GM10847 (cell line): Measurements from ENCODE around the gene CABP4.

Source experiments
- POLR2A ChIP-seq: IDR thresholded peaks from 2 replicates; pipeline ENCODE4 v1.6.1; 2011; ENCODE audit not compliant: insufficient read length; ENCODE audit errors: extremely low read depth

Gene CABP4

DNA sequence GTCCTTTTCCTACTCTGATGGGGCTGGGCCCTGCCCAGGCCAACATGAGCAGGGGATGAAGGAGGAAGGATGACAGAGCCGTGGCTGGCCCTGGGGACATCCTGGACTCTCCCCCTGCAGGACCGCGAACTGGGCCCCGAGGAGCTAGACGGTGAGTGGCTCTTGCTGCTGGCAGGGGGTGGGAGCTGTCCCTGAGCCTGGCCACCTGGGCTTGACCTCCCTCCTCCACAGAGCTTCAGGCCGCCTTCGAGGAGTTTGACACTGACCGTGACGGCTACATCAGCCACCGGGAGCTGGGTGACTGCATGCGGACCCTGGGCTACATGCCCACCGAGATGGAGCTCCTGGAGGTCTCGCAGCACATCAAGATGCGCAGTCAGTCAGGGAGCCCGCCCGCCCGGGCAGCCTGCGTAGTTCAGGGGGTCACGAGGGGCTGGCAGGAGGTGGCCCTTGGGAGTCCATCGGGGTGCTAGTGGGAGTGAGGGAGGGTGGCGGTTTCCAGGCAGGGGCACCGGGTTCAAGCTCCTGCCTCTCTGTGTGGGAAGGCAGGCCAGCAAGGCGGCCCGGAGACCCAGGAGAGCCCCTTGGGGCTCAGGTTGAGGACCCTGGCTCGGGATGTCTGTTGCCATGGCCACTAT is 1.0 kb downstream of the CABP4 start:
- TF ChIP-seq POLR2A = no peak

DNA sequence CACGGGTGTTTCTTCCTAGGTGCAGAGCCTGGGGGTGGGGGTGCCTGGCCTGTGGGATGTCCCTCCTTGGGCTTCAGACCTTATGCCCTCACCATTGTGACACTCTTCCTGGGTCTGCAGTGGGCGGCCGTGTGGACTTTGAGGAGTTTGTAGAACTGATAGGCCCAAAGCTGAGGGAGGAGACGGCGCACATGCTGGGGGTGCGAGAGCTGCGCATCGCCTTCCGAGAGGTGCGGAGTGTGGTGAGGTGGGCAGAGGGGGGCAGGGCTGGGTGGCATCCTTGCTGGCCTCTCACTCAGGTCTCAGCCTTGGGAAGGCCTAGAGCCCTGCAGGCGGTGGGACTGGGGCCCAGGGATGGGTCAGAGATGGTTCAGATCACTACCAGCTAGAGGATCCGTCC is 2.3 kb downstream of the CABP4 start:
- TF ChIP-seq POLR2A = no peak

DNA sequence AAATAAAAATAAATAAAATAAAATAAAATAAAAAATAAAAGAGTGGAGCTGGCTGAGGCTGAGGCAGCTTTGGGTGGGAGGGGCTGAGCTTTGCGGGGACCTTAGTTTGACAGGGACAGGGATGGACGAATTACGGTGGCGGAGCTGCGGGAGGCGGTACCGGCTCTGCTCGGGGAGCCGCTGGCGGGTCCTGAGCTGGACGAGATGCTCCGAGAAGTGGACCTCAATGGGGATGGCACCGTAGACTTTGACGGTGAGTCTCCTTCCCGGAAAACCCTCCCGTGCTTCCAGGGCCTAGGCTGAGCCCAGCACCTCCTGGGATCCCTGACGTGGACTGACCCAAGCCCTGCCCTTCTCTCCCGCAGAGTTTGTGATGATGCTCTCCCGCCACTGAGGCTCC is 3.1 kb downstream of the CABP4 start:
- no peak for TF ChIP-seq POLR2A

DNA sequence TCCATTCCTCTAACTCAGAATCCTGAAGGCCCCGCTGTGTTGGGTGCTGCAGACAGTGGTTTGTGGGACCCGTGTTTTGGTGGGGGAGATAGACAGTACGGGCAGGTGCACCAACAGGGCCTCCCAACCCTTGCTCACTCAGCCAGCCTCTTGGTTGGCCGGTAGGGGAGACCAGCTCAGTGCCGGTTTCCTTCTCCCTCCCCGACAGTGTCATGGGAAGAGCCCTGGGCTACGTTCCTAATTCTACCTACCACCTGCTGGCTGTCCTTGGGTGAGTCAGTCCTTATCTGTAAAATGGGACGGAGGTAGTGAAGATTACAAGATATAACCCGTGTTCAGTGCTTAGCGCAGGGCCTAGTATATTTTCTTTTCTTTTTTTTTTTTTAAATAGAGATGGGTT is 8.0 kb downstream of the CABP4 start:
- TF ChIP-seq POLR2A = no peak

DNA sequence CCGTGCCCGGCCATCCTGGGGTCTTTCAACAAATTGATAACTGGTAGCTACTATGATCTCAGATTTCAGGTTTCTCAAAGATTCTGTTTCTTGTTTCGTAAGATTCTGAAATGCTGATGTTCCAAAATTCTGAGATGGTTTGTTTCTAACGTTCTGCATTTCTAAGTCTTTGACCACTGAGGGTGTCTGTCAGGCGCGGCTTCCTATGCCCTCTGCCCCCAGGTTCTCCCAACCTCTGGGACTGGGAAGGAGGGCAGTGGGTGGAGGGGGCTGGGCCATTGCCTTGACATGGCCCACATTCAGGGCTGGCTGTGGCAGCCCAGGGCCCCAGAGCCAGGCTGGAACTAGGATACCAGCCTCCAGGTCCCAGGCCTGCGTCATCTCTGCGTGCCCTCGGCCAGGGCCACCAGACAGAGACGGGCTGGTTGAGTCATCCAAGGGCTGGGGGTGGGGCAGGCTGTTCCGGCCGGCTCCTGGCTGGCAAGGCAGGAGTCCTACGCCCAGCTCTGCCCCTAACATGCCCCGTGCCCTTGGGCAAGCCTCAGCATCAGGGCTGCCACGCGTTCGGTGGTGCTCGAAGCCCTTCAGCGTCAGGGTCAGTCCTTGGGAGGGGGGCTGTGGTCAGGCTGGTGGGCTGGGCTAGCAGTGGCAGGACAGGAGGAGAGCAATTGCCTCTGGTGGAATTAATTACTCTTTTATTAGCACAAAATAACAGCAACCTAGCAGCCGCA is 8.7 kb downstream of the CABP4 start:
- TF ChIP-seq POLR2A = no peak

DNA sequence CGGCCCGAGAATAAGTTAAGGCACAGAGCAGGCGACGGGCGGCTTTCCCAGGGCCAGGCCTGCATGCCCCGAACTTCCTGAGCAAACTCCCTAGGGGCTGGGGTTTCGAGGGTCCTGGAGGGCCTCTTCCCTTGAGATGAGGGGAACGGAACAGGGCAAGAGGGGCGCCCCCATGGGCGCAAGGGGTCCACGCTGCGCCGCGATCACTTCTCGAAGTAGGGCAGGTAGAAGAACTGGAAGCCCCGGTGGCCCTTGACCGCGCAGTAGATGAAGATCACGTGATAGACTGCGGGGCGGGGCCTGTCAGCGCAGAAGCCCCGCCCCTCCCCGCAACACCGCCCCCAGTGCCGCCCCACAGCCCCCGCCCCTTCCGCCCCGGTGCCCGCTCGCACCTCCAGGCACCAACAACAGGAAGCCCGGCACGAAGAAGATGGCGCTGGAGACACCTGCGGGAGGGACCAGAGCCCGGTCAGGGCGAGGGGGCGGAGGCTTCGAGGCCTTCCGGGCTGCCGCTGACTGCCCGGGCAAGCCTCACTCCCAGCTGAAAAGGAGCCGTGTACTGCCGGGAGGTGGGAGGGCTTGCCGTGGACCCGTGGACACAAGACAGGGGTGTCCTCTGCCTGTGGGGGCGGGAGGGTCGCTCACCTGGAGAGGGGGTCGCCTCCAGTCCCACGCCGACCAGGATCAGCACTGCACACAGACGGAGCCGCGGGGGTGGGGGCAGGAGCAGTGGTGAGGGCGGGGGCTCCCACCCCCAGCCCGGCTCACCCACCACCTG is 9.4 kb downstream of the CABP4 start:
- TF ChIP-seq POLR2A = peak; percentile 75

DNA sequence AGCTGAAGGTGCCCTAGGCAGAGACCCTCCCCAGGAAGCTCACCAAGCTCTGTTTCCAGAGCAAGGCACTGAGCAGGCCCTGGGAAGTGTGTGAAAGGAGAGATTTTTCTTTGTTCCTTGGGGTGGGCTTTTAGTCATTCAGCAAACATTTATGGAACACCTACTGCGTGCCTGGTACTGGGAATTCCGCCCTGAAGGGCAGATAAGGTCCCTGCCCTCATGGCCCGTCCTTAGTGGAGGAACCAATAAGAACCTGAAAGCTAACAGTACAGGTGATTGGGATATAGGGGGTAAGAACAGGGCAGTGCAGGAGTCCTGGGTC is 10.0 kb downstream of the CABP4 start:
- no peak for TF ChIP-seq POLR2A

DNA sequence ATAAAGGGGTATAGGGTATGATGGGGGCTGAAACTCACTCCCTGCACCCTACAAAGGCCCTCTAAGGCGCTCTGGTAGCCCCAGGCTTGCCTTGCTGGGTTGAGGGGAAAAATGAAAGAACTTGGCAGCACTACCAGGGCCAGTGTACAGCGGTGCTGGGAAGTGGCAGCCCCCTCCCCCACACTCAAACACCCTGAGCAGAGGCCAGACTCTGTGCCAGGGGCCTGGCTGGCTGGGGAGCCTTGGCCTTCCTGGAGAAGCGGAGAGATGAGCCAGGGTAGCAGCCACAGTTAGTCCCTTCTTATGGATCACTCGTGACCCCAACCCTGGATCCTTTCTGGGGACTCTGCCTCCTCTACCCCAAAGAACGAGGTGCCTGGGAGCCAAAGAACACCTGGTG is 11.2 kb downstream of the CABP4 start:
- no peak for TF ChIP-seq POLR2A

DNA sequence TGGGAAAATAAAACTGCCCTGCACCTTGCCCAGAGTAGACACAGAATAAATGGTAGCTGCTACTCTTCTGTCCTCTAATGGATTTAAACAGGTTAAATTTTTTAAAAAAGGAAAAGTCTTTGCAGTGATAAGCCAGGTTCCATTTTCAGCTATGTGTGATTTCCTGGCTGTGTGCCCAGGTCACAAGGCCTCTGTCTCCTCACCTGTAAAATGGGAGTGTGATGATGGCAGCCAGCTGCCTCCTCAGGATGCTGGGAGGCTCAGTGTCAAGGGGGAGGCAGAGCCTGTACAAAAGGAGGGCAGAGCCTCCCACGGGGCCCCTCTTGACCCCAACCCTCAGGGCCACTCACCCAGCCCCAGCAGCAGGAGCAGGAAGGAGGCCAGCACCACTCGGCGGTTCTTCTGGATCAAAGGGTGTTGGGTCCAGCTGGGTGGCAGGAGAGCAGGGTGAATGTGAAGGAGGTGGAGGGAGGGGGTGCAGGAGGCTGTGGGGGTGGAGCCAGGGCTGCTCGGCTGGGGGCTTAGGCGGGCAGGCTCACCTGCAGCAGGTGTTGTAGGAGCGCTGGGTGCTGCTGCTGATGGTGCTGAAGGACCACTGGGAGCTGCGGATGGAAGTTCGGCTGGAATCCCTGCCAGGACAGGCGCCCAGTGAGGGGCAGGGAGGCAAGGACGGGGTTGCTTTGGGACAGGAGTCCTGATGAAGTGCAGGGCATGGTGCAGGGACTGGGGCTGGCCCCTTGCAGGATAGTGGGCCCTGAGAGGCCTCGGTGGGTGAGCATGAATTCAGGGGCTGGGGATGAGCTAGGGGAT is 12.0 kb downstream of the CABP4 start:
- no peak for TF ChIP-seq POLR2A

DNA sequence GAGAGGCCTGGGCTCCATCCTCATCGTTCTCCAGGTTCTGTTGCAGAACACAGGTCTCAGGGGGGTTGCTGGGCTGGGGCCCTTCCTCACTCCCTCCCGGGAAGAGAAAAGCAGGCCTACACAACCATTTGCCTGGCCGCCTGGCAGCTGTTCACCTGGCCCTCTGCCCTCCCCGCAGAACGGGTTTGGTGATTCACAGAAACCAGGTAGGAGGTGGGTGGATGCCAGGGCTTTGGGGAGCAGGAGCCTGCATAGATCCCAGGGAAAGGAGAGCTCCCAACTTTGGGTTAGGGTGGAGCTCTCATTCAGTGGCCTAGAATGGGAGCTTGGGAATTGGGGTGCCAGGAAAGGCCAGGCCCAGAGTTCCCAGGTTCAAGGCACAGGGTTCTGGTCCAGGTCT is 12.9 kb downstream of the CABP4 start:
- TF ChIP-seq POLR2A = no peak

DNA sequence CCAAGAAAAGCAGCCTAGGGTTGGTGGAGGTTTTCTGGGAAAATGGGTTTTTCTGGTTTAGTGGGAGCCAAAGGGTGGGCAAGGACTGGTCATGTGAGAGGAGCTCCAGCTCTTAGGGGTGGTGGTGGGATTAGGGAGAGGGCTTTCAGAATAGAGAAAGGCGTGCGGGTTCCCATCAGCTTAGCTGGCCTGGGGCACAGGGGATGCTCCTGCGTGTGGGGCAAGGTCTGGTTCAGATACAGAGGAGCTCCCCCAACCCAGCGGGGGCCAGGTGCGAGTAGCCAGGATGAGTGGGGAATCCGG is 13.3 kb downstream of the CABP4 start:
- TF ChIP-seq POLR2A = no peak

DNA sequence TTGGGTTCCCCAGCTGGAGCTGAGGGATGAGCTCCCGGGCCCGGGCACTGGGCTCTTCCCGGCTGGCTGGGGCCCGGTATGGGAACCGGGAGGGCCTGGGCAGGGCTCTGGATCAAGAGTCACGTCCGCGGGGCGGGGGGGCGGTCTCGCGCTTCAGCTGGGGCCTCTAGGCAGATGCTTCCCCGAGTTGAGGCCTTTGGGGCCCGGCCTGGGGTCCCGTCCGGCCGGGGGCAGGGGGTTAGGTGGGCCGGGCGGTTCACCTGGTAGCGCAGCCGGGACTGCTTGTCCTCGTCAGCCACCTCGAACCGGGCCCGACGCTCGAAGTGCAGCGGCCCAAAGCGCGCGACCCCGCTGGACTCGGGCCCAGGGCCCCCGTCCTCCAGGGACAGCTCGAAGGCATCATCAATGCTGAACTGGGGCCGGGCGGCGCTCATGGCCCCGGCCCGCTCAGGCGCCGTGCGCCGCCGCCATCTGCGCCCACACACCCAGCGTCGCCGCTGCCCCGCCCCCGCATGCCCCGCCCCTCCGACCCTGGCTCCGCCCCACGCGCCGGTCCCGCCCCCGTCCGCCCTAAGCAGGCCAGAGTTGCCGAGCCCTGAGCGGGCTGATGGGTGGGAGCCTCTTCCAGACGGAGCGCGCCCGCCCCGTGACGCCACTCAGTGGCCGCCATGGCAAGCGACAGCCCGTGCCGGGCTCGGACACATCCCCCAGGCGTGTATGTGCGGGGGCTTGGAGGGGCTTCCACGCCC is 13.8 kb downstream of the CABP4 start, which contains the start of gene TMEM134:
TSS of gene TMEM134 (minus strand) at position 493 of the 749 bp plus-strand sequence. CDS start at position 434, 59 bp downstream.
- TF ChIP-seq POLR2A = peak; percentile 68

DNA sequence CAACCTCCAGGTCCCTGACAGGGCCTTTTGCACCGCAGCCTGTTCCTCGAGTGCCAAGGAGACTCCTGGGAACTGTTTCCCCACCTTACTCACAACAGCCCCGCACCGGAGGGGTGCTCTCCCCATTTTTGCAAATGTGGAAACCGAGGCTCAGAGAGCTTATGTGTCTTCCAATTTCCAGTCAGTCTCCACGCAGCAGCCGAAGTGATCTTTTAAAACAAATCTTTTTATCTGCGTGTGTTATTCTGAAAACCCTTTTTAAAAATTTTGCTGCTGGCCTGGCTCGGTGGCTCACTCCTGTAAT is 14.3 kb downstream of the CABP4 start:
- TF ChIP-seq POLR2A = no peak

DNA sequence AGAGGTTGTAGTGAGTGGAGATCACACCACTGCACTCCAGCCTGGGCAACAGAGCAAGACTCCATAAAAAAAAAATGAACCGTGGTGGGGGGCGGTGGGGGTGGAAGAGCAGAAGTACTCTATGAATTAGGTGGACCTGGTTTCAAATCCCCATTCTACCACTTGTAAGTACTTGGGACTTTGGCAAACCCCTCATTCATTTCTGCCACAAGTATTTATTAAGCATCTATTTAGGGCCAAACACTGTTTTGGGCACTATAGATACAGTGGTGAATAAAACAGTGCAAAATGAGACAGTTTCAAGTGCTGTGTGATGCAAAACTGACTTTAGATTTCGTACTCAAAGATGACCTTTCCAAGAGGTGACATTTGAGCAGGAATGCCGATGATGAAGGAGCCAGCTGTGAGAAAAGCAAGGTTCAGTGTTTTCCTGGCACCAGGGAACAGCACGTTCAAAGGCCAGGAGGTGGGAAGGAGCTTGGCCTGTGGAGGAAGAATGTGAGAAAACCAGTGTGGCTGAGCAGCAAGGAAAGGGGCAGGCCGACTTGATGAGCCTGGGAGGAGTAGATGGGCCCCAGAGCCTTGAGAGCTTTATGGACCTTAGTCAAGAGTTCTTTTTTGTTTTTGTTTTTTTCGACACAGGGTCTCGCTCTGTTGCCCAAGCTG is 15.3 kb downstream of the CABP4 start:
- no peak for TF ChIP-seq POLR2A

DNA sequence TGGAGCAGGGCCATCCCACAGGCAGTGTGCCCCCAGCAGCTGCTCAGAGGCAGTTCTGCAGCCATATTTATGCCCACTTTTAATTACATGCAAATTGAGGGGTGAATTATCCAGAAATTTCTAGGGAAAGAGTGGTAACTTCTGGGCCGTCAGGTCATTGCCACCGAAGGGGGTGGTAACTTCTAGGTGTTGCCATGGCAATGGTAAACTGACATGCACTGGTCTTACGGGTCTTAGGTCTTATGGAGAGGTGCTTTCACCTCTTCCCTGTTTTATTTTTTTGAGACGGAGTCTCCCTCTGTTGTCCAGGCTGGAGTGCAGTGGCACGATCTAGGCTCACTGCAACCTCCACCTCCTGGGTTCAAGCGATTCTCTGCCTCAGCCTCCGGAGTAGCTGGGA is 17.7 kb downstream of the CABP4 start:
- TF ChIP-seq POLR2A = no peak

DNA sequence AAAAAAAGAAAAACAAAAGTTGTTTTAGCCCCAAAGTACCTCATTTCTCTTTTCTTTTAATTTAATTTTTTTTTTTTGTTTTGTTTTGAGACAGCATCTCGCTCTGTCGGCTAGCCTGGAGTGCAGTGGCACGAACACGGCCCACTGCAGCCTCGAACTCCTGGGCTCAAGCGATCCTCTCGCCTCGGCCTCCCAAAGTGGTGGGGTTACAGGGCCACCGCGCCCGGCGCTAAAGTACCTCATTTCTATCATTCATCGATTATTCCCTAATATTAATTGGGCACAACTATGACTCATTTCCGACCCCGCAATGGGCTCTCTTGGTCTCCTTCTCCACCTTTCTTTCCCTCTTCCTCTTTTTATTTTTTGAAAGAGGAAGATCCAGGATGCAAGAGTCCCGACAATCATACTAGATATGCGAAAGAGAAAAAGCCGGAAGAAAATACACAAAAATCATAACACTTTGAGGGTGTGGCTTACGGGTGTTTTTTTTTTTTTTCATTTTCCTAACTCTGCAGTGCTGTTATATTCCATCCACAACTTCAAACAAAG is 27.2 kb downstream of the CABP4 start:
- no peak for TF ChIP-seq POLR2A
